Measurements from ENCODE around the gene TCFL5.

Gene TCFL5

GRCh38 chr20:62835931-62836861 lies 25.4 kb downstream of the TCFL5 start:
- no peak for DNase-seq (ENCODE audit: low spot score)

- DNase-seq (ENCODE audit: low spot score) = no peak
These were observed 26.5 kb downstream of the TCFL5 start for GRCh38 chr20:62834967-62835730.

- DNase-seq (ENCODE audit: low spot score) = no peak
These were observed 28.7 kb downstream of the TCFL5 start for GRCh38 chr20:62832951-62833391.

GRCh38 chr20:62832212-62832922 lies 29.3 kb downstream of the TCFL5 start:
- no peak for DNase-seq (ENCODE audit: low spot score)

GRCh38 chr20:62831854-62832211 lies 29.8 kb downstream of the TCFL5 start:
- no peak for DNase-seq (ENCODE audit: low spot score)

- DNase-seq (ENCODE audit: low spot score) = no peak
These were observed 30.2 kb downstream of the TCFL5 start for GRCh38 chr20:62831361-62831788.

GRCh38 chr20:62830821-62831220 lies 30.8 kb downstream of the TCFL5 start:
- no peak for DNase-seq (ENCODE audit: low spot score)

- DNase-seq (ENCODE audit: low spot score) = no peak
These were observed 31.4 kb downstream of the TCFL5 start for GRCh38 chr20:62830251-62830650.

- DNase-seq (ENCODE audit: low spot score) = no peak
These were observed 32.1 kb downstream of the TCFL5 start for GRCh38 chr20:62829231-62830230.

GRCh38 chr20:62828511-62829230 lies 33.0 kb downstream of the TCFL5 start:
- DNase-seq (ENCODE audit: low spot score) = no peak

GRCh38 chr20:62828051-62828450 lies 33.6 kb downstream of the TCFL5 start:
- DNase-seq (ENCODE audit: low spot score) = no peak

- DNase-seq (ENCODE audit: low spot score) = no peak
These were observed 34.1 kb downstream of the TCFL5 start for GRCh38 chr20:62827311-62828038.

- DNase-seq (ENCODE audit: low spot score) = no peak
These were observed 34.8 kb downstream of the TCFL5 start for GRCh38 chr20:62826646-62827310.

- no peak for DNase-seq (ENCODE audit: low spot score)
These were observed 35.5 kb downstream of the TCFL5 start for GRCh38 chr20:62825986-62826645.

GRCh38 chr20:62825333-62825985 lies 36.2 kb downstream of the TCFL5 start:
- no peak for DNase-seq (ENCODE audit: low spot score)

GRCh38 chr20:62824476-62825332 lies 36.9 kb downstream of the TCFL5 start:
- peak; percentile 77 for DNase-seq (ENCODE audit: low spot score)
